SK-N-SH (cell line): ENCODE results near the gene OR13J1. TPM values are rescaled to one million over a fixed set of nuclear protein-coding genes. Genes with fewer than 3 reads are reported as not detected.
"Not testable (repeated sequence)": the region's sequence is repeated elsewhere in the genome, so short reads cannot be mapped to it uniquely, and the experiment has no call there.

ENCODE experiments used
- CTCF ChIA-PET: fragments of 300-600, 350-600 bp; formaldehyde crosslinking; extraction: SDS; loops from one replicate; lab custom pipeline; 2021; lab: Yijun Ruan, JAX
- POLR2A ChIA-PET: fragments of 350-600 bp; sonication (Branson Sonifier 250); formaldehyde crosslinking; extraction: SDS; loops from one replicate; lab custom pipeline; 2020; ENCODE audit warnings: antibody characterized with exemption, inconsistent platforms; lab: Yijun Ruan, JAX
- DNase-seq: peaks from one replicate; pipeline ENCODE4 v3.0.0; 2012
- H2AFZ ChIP-seq: fragments of 200-600 bp; sonication (generic); 2 replicates; pipeline ENCODE4 v1.8.1; 2016; ENCODE audit warnings: antibody characterized with exemption, mild to moderate bottlenecking, low read depth
- H3F3A ChIP-seq: fragments of 200-600 bp; sonication (generic); replicated peaks from 2 replicates; pipeline ENCODE3; 2016; ENCODE audit warnings: antibody characterized with exemption, mild to moderate bottlenecking; ENCODE audit not compliant: insufficient read depth
- H3K27ac ChIP-seq, 2 experiments: fragments of 200-500 bp in 1 of 2; fragments of 200-600 bp in 1 of 2; sonication (Bioruptor generic) in 1 of 2; sonication (generic), shearing (Covaris generic) in 1 of 2; 2 replicates each; pipeline versions ENCODE4 v1.5.1 to v1.6.1; 2014 to 2016; ENCODE audit warnings: low read depth in 2 of 2, inconsistent platforms in 1 of 2, low read length in 1 of 2, mild to moderate bottlenecking in 1 of 2, mixed read lengths in 1 of 2
- H3K27me3 ChIP-seq: fragments of 200-600 bp; sonication (generic), shearing (Covaris generic); 2 replicates; pipeline ENCODE4 v1.6.1; 2016; ENCODE audit warnings: mixed run types; ENCODE audit not compliant: insufficient read depth
- H3K36me3 ChIP-seq, 2 experiments: fragments of 200-500 bp in 1 of 2; fragments of 200-600 bp in 1 of 2; sonication (Bioruptor generic) in 1 of 2; sonication (generic) in 1 of 2; replicated peaks in 1 of 2; 2 replicates each; pipeline versions ENCODE3 to v1.5.1; 2014 to 2016; ENCODE audit warnings: low read length in 1 of 2, mild to moderate bottlenecking in 1 of 2; ENCODE audit not compliant: insufficient read depth in 2 of 2, control insufficient read depth in 1 of 2
- H3K4me1 ChIP-seq, 2 experiments: fragments of 200-500 bp in 1 of 2; fragments of 200-600 bp in 1 of 2; sonication (Bioruptor generic) in 1 of 2; sonication (generic), shearing (Covaris generic) in 1 of 2; 2 replicates each; pipeline versions ENCODE4 v1.5.1 to v1.6.1; 2014 to 2016; ENCODE audit warnings: low read depth in 1 of 2, low read length in 1 of 2, mixed run types in 1 of 2; ENCODE audit not compliant: insufficient read depth in 2 of 2, control insufficient read depth in 1 of 2
- H3K4me2 ChIP-seq: fragments of 200-600 bp; sonication (generic), shearing (Covaris generic); 2 replicates; pipeline ENCODE4 v1.6.1; 2017; ENCODE audit warnings: mixed run types
- H3K4me3 ChIP-seq, 2 experiments: fragments of 200-500 bp in 1 of 2; fragments of 200-600 bp in 1 of 2; sonication (Bioruptor generic) in 1 of 2; sonication (generic), shearing (Covaris generic) in 1 of 2; 2 replicates each; pipeline versions ENCODE4 v1.5.1 to v1.8.1; 2014 to 2016; ENCODE audit warnings: low read depth in 2 of 2, inconsistent platforms in 1 of 2, low read length in 1 of 2, mild to moderate bottlenecking in 1 of 2, mixed read lengths in 1 of 2, moderate library complexity in 1 of 2
- H3K79me2 ChIP-seq: fragments of 200-600 bp; sonication (generic); 2 replicates; pipeline ENCODE4 v1.8.1; 2017; ENCODE audit warnings: mild to moderate bottlenecking; ENCODE audit not compliant: insufficient read depth
- H3K9ac ChIP-seq: fragments of 200-600 bp; sonication (generic); 2 replicates; pipeline ENCODE4 v1.6.1; 2017; ENCODE audit warnings: mixed run types
- H3K9me2 ChIP-seq: fragments of 200-600 bp; sonication (generic); 2 replicates; pipeline ENCODE4 v1.6.1; 2017; ENCODE audit warnings: mixed run types
- H3K9me3 ChIP-seq: fragments of 200-600 bp; sonication (generic); 2 replicates; pipeline ENCODE4 v1.6.1; 2017; ENCODE audit warnings: mixed run types, mild to moderate bottlenecking, moderate library complexity
- H4K20me1 ChIP-seq: fragments of 200-600 bp; sonication (generic); 2 replicates; pipeline ENCODE4 v1.6.1; 2017; ENCODE audit warnings: mild to moderate bottlenecking, mixed run types; ENCODE audit not compliant: insufficient read depth
- EZH2phosphoT487 ChIP-seq: fragments of 200-600 bp; sonication (generic); IDR thresholded peaks from 2 replicates; pipeline ENCODE4 v1.6.1; 2017; ENCODE audit warnings: low read depth, mixed run types, mild to moderate bottlenecking, antibody characterized with exemption, moderate library complexity, borderline replicate concordance
- FOSL2 ChIP-seq: IDR thresholded peaks from 2 replicates; pipeline ENCODE4 v1.4.0; 2012; ENCODE audit warnings: low read depth, mild to moderate bottlenecking, moderate library complexity, borderline replicate concordance
- MXI1 ChIP-seq: IDR thresholded peaks from 2 replicates; pipeline ENCODE4 v1.6.1; 2012; ENCODE audit warnings: mild to moderate bottlenecking, low read depth, low read length, improper control_type of control experiment
- NRF1 ChIP-seq: IDR thresholded peaks from 2 replicates; pipeline ENCODE4 v1.6.1; 2012; ENCODE audit warnings: low read depth, mild to moderate bottlenecking, low read length
- POLR2AphosphoS5 ChIP-seq: IDR thresholded peaks from 2 replicates; pipeline ENCODE4 v1.6.1; 2012; ENCODE audit warnings: low read depth, low read length
- TAF1 ChIP-seq: IDR thresholded peaks from 2 replicates; pipeline ENCODE4 v1.6.1; 2012; ENCODE audit warnings: low read depth, mild to moderate bottlenecking, low read length, moderate library complexity, borderline replicate concordance
- WGBS: methylation state at CpG from one replicate; pipeline ENCODE4 v1.1.6; 2017; ENCODE audit warnings: low lambda C conversion rate; 5-methylcytosine and 5-hydroxymethylcytosine counted together
- polyA plus RNA-seq, 3 experiments: library from polyadenylated mRNA; depleted of rRNA; stranded (reverse); fragments of >200 nt; gene quantifications; 2 replicates each; pipeline ENCODE4 v1.2.3, GENCODE V29; 2012

The OR13J1 gene
- polyA plus RNA-seq, 1 of the 3 experiments (the other 2 are of a cell fraction), result not detected

DNA sequence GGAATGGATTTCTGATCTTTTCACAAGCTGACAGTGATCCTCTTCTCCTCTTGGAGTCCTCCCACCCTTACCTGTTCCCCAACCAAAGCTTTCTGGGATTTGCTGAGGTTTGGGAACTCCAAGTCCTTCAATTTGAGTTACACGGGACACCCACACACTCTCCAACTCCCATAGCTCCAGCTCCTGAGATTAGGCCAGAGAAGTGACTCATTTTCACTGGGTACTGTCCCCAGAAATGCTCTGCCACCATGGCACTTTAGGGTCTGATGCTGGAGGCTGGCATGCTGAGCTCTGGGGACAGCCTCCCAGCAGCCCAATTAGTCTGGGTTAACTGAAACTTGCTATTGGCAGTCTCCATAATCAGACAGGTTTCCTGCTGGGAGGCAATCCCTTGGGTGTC, 21.9 kb upstream of the OR13J1 start:
- Histone ChIP-seq H3K4me1 (no peaks in the 10 kb centered on the region), H3K27ac (no peak overlapping the region), H4K20me1 (no peaks in the 10 kb centered on the region), H3K79me2 (no peaks in the 10 kb centered on the region), H3K36me3 (no peaks in the 10 kb centered on the region), H3K9ac (no peak overlapping the region), H3K4me3 (no peak overlapping the region), H3K9me3 (no peaks in the 10 kb centered on the region), H3K4me2 (no peak overlapping the region), H3K9me2 (no peaks in the 10 kb centered on the region; the same call in 1 of the 2 replicates), H3F3A (peaks cover under 1% of the 10 kb centered on the region), H2AFZ (no peak overlapping the region), H3K27me3 (0 out of 2 replicates have a peak, but pooled peaks cover 8% of the 10 kb centered on the region)
- DNase-seq, result no peak
- 80% methylated on average over 1 of the region's 1 CpG for WGBS
- ChIA-PET POLR2A (no interaction called here), CTCF (interaction anchor here (1.1 to 2.1 kb wide), 5 partner anchors 9 to 102 kb away, joined by 3 to 19 read pairs (median 4); no protein-coding TSS in a partner anchor)
- TF ChIP-seq TAF1 (no peak), EZH2phosphoT487 (no peak), NRF1 (no peak)

DNA sequence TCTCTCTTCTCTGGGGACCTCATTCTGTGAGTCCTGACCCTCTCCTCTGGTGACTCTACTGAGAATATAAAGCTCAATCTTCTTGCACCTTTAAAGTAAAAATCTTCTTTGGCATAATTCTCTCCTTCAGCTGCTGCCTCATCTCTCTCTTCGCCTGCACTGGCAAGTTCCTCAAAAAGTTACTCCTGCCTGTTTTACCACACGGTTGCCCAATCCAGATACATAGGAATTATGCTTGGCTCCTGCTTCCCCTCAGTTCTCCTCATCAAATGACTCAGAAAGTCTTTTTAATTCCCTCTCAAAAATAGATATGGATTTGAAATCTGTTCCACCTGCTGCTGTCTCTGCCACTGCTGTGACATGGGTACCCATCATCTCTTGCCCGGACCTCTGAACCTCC, 21.4 kb upstream of the OR13J1 start:
- Histone ChIP-seq H4K20me1 (no peaks in the 10 kb centered on the region), H2AFZ (no peak overlapping the region), H3K36me3 (no peaks in the 10 kb centered on the region), H3K9me2 (no peaks in the 10 kb centered on the region; the same call in 1 of the 2 replicates), H3K9ac (no peak overlapping the region), H3K27ac (no peak overlapping the region), H3K27me3 (0 out of 2 replicates have a peak, but pooled peaks cover 8% of the 10 kb centered on the region), H3K4me3 (no peak overlapping the region), H3K79me2 (no peaks in the 10 kb centered on the region), H3K9me3 (no peaks in the 10 kb centered on the region), H3F3A (no peaks in the 10 kb centered on the region), H3K4me1 (no peaks in the 10 kb centered on the region)
- ChIA-PET POLR2A (no interaction called here), CTCF (interaction anchor here (1.1 to 2.1 kb wide), 5 partner anchors 9 to 101 kb away, joined by 3 to 19 read pairs (median 4); no protein-coding TSS in a partner anchor)
- 91% methylated on average over 3 of the region's 3 CpGs for WGBS
- DNase-seq, result no peak
- no peak for TF ChIP-seq FOSL2
- TF ChIP-seq NRF1, result no peak
- TF ChIP-seq POLR2AphosphoS5, result no peak
- TF ChIP-seq MXI1, result no peak
- TF ChIP-seq, all 33 proteins: peak for 0
- H3K4me2 ChIP-seq, result no peak overlapping the region

GRCh38 chr9:35884908-35885307, 14.7 kb upstream of the OR13J1 start:
- H3K4me1 ChIP-seq, H3F3A ChIP-seq, H3K27me3 ChIP-seq, H3K9ac ChIP-seq, H3K27ac ChIP-seq, H3K36me3 ChIP-seq, H3K79me2 ChIP-seq, H2AFZ ChIP-seq, DNase-seq, H3K4me3 ChIP-seq, H3K9me2 ChIP-seq, H3K4me2 ChIP-seq, H4K20me1 ChIP-seq, H3K9me3 ChIP-seq, POLR2A ChIA-PET: not testable (repeated sequence)
- 89% methylated on average over 3 of the region's 3 CpGs for WGBS
- CTCF ChIA-PET, result interaction anchor here (3.0 kb wide), 1 partner anchor 95 kb away, joined by 15 read pairs; no protein-coding TSS in a partner anchor
